ENCODE data around the gene CCDC74B. TPM values are rescaled to one million over a fixed set of nuclear protein-coding genes. Genes with fewer than 3 reads are reported as not detected.
"Not testable (repeated sequence)": the region's sequence is repeated elsewhere in the genome, so short reads cannot be mapped to it uniquely, and the experiment has no call there.

The CCDC74B gene
- total RNA-seq, 1 donor: 5.4 TPM

- H3K4me3 ChIP-seq (ENCODE audit: insufficient read depth, low read length): peak overlapping the region; percentile 74
- no peak overlapping the region for H3K27ac ChIP-seq (ENCODE audit: low read depth, low read length)
- H3K27me3 ChIP-seq (ENCODE audit: insufficient read depth, low read length): no peaks in the 10 kb centered on the region
- H4K20me1 ChIP-seq (ENCODE audit: insufficient read depth, low read length): no peaks in the 10 kb centered on the region
- H3K4me2 ChIP-seq (ENCODE audit: insufficient read depth, low read length): peak overlapping the region; percentile 87
- H2AFZ ChIP-seq (ENCODE audit: low read length): no peak overlapping the region
- peaks cover 6% of the 10 kb centered on the region for H3K4me1 ChIP-seq (ENCODE audit: insufficient read depth, low read length)
- no peaks in the 10 kb centered on the region for H3K36me3 ChIP-seq (ENCODE audit: insufficient read depth, low read length)
- H3K79me2 ChIP-seq (ENCODE audit: insufficient read depth, low read length): peaks cover 55% of the 10 kb centered on the region
- DNase-seq (ENCODE audit: insufficient read length, low spot score, missing footprints): peak; percentile 47
- TF ChIP-seq CTCF (IDR thresholded peaks at IDR 0.05; ENCODE audit: extremely low read depth, low read depth, low read length): no peak
- H3K9me3 ChIP-seq (ENCODE audit: low read depth, low read length): no peaks in the 10 kb centered on the region
Measured at GRCh38 chr2:130183512-130184373, 38.8 kb upstream of the CCDC74B start.

GRCh38 chr2:130182826-130183511 lies 38.1 kb upstream of the CCDC74B start:
- H3K9me3 ChIP-seq (ENCODE audit: low read depth, low read length); H3K27me3 ChIP-seq (ENCODE audit: insufficient read depth, low read length); H3K4me1 ChIP-seq (ENCODE audit: insufficient read depth, low read length); H3K36me3 ChIP-seq (ENCODE audit: insufficient read depth, low read length); H4K20me1 ChIP-seq (ENCODE audit: insufficient read depth, low read length): not testable (repeated sequence)
- Histone ChIP-seq H3K4me2 (ENCODE audit: insufficient read depth, low read length) (peak overlapping the region; percentile 87), H2AFZ (ENCODE audit: low read length) (peak overlapping the region; percentile 74), H3K4me3 (ENCODE audit: insufficient read depth, low read length) (peak overlapping the region; percentile 74), H3K27ac (ENCODE audit: low read depth, low read length) (peak overlapping the region; percentile 45), H3K79me2 (ENCODE audit: insufficient read depth, low read length) (peaks cover 63% of the 10 kb centered on the region)
- DNase-seq (ENCODE audit: insufficient read length, low spot score, missing footprints): peak; percentile 82

GRCh38 chr2:130181880-130182682 lies 37.2 kb upstream of the CCDC74B start, which contains the start of gene MZT2B:
MZT2B (plus strand) TSS chr2:130182262; CDS start chr2:130182283, 21 bp downstream.
- H3K27me3 ChIP-seq (ENCODE audit: insufficient read depth, low read length); H3K9me3 ChIP-seq (ENCODE audit: low read depth, low read length); H3K4me1 ChIP-seq (ENCODE audit: insufficient read depth, low read length); H4K20me1 ChIP-seq (ENCODE audit: insufficient read depth, low read length); H3K36me3 ChIP-seq (ENCODE audit: insufficient read depth, low read length): not testable (repeated sequence)
- peak within 1 kb of the TSS; percentile 89 for H2AFZ ChIP-seq (ENCODE audit: low read length)
- peak; percentile 99 for DNase-seq (ENCODE audit: insufficient read length, low spot score, missing footprints)
- peak within 1 kb of the TSS; percentile 87 for H3K4me2 ChIP-seq (ENCODE audit: insufficient read depth, low read length)
- peak; percentile 47 for TF ChIP-seq CTCF (IDR thresholded peaks at IDR 0.05; ENCODE audit: extremely low read depth, low read depth, low read length)
- H3K79me2 ChIP-seq (ENCODE audit: insufficient read depth, low read length): peaks cover 72% of the 10 kb centered on the region
- H3K27ac ChIP-seq (ENCODE audit: low read depth, low read length): peak within 1 kb of the TSS; percentile 86
- peak within 1 kb of the TSS; percentile 89 for H3K4me3 ChIP-seq (ENCODE audit: insufficient read depth, low read length)

- H3K27me3 ChIP-seq (ENCODE audit: insufficient read depth, low read length): no peaks in the 10 kb centered on the region
- H3K4me1 ChIP-seq (ENCODE audit: insufficient read depth, low read length): peaks cover 6% of the 10 kb centered on the region
- H3K4me3 ChIP-seq (ENCODE audit: insufficient read depth, low read length): peak within 1 kb of the TSS; percentile 89
- peaks cover 2% of the 10 kb centered on the region for H4K20me1 ChIP-seq (ENCODE audit: insufficient read depth, low read length)
- no peaks in the 10 kb centered on the region for H3K9me3 ChIP-seq (ENCODE audit: low read depth, low read length)
- peak within 1 kb of the TSS; percentile 84 for H3K4me2 ChIP-seq (ENCODE audit: insufficient read depth, low read length)
- H3K36me3 ChIP-seq (ENCODE audit: insufficient read depth, low read length): peaks cover 3% of the 10 kb centered on the region
- H3K27ac ChIP-seq (ENCODE audit: low read depth, low read length): peak within 1 kb of the TSS; percentile 86
- peak; percentile 98 for DNase-seq (ENCODE audit: insufficient read length, low spot score, missing footprints)
- H2AFZ ChIP-seq (ENCODE audit: low read length): peak within 1 kb of the TSS; percentile 89
- no peak for TF ChIP-seq CTCF (IDR thresholded peaks at IDR 0.05; ENCODE audit: extremely low read depth, low read depth, low read length)
- H3K79me2 ChIP-seq (ENCODE audit: insufficient read depth, low read length): peaks cover 77% of the 10 kb centered on the region
Measured at GRCh38 chr2:130181325-130181879, 36.5 kb upstream of the CCDC74B start, which contains the start of gene SMPD4. SMPD4 (minus strand) TSS chr2:130181602; CDS start chr2:130176592, 5,010 bp downstream.

GRCh38 chr2:130180404-130181324 lies 35.8 kb upstream of the CCDC74B start:
- H3K27ac ChIP-seq (ENCODE audit: low read depth, low read length): peak overlapping the region; percentile 86

More at GRCh38 chr2:130180404-130181324, 35.8 kb upstream of the CCDC74B start:
- H3K36me3 ChIP-seq (ENCODE audit: insufficient read depth, low read length); H4K20me1 ChIP-seq (ENCODE audit: insufficient read depth, low read length); H3K9me3 ChIP-seq (ENCODE audit: low read depth, low read length); H3K4me1 ChIP-seq (ENCODE audit: insufficient read depth, low read length); H3K27me3 ChIP-seq (ENCODE audit: insufficient read depth, low read length): not testable (repeated sequence)
- Histone ChIP-seq H3K4me2 (ENCODE audit: insufficient read depth, low read length) (peak overlapping the region; percentile 84), H2AFZ (ENCODE audit: low read length) (peak overlapping the region; percentile 73), H3K4me3 (ENCODE audit: insufficient read depth, low read length) (peak overlapping the region; percentile 89), H3K79me2 (ENCODE audit: insufficient read depth, low read length) (peaks cover 76% of the 10 kb centered on the region)
- peak; percentile 52 for DNase-seq (ENCODE audit: insufficient read length, low spot score, missing footprints)

Measured in osteoblast (primary cell).